GM12892 (cell line): Measurements from ENCODE around the gene IFNLR1.

Source experiments
- DNase-seq: peaks from one replicate; pipeline ENCODE4 v3.0.0; 2011; ENCODE audit not compliant: insufficient read length
- FAIRE-seq: peaks from 2 replicates; lab custom pipeline; 2011; peaks lifted over from hg19 to GRCh38; lab: Jason Lieb, UNC
- POLR2A ChIP-seq: IDR thresholded peaks from 2 replicates; pipeline ENCODE4 v1.6.1; 2011; ENCODE audit warnings: low read depth, low read length, control low read depth
- POLR2AphosphoS5 ChIP-seq: IDR thresholded peaks from 2 replicates; pipeline ENCODE4 v1.6.1; 2011; ENCODE audit warnings: low read depth, low read length, control low read depth
- TAF1 ChIP-seq: IDR thresholded peaks from 2 replicates; pipeline ENCODE4 v1.6.1; 2011; ENCODE audit warnings: low read depth, mild to moderate bottlenecking, control low read depth, low read length, borderline replicate concordance

The IFNLR1 gene

GRCh38 chr1:24105368-24106160 lies 81.5 kb downstream of the IFNLR1 start:
- FAIRE-seq (no peak), DNase-seq (no peak)
- TF ChIP-seq TAF1: no peak
- TF ChIP-seq POLR2A: no peak
- no peak for TF ChIP-seq POLR2AphosphoS5

- TF ChIP-seq POLR2AphosphoS5 (no peak), POLR2A (no peak), TAF1 (no peak)
- FAIRE-seq (no peak), DNase-seq (no peak)
Observed at GRCh38 chr1:24104854-24105253, 82.2 kb downstream of the IFNLR1 start.
